ENCODE measurements around the gene TASP1.
"Not testable (repeated sequence)": the region's sequence is repeated elsewhere in the genome, so short reads cannot be mapped to it uniquely, and the experiment has no call there.

The TASP1 gene

GRCh38 chr20:13639150-13639497 is 392 bp upstream of the TASP1 start:
- H3K4me1 Mint-ChIP-seq = peaks cover 6% of the 10 kb centered on the region
- peaks cover 17% of the 10 kb centered on the region for H3K27me3 Mint-ChIP-seq (ENCODE audit: low read depth)
- H3K4me3 Mint-ChIP-seq = peak overlapping the region; percentile 97 to 98 (median 98)
- H3K27ac Mint-ChIP-seq = peak overlapping the region; percentile 56 to 87 (median 85)
- no peak for TF ChIP-seq CTCF (IDR thresholded peaks at IDR 0.05; ENCODE audit: unreplicated experiment in 3 of 3)
- H3K9me3 Mint-ChIP-seq = no peaks in the 10 kb centered on the region
- H3K36me3 Mint-ChIP-seq (ENCODE audit: low read depth) = peaks cover 9% of the 10 kb centered on the region

GRCh38 chr20:13638162-13638495 is 603 bp downstream of the TASP1 start:
- no peak for TF ChIP-seq CTCF (IDR thresholded peaks at IDR 0.05; ENCODE audit: unreplicated experiment in 3 of 3)
- Mint-ChIP-seq H3K4me3 (peak overlapping the region; percentile 97 to 98 (median 98)), H3K4me1 (peaks cover 6% of the 10 kb centered on the region), H3K27ac (peak overlapping the region; percentile 56 to 87 (median 85)), H3K9me3 (no peaks in the 10 kb centered on the region), H3K27me3 (ENCODE audit: low read depth) (peaks cover 17% of the 10 kb centered on the region), H3K36me3 (ENCODE audit: low read depth) (peaks cover 11% of the 10 kb centered on the region)

GRCh38 chr20:13632431-13632830 is 6.3 kb downstream of the TASP1 start:
- Mint-ChIP-seq H3K9me3 (no peaks in the 10 kb centered on the region), H3K27ac (no peak overlapping the region), H3K27me3 (ENCODE audit: low read depth) (no peaks in the 10 kb centered on the region), H3K36me3 (ENCODE audit: low read depth) (peaks cover 32% of the 10 kb centered on the region), H3K4me1 (peaks cover 2% of the 10 kb centered on the region), H3K4me3 (no peak overlapping the region)
- TF ChIP-seq CTCF (IDR thresholded peaks at IDR 0.05; ENCODE audit: unreplicated experiment in 3 of 3) = no peak

- peaks cover 38% of the 10 kb centered on the region for H3K36me3 Mint-ChIP-seq (ENCODE audit: low read depth)
- H3K9me3 Mint-ChIP-seq; H3K4me3 Mint-ChIP-seq; H3K27me3 Mint-ChIP-seq (ENCODE audit: low read depth); H3K4me1 Mint-ChIP-seq; H3K27ac Mint-ChIP-seq: not testable (repeated sequence)
Observed at GRCh38 chr20:13627525-13627924, 11.2 kb downstream of the TASP1 start.

- Mint-ChIP-seq H3K4me3 (no peak overlapping the region), H3K27ac (no peak overlapping the region), H3K36me3 (ENCODE audit: low read depth) (peaks cover 45% of the 10 kb centered on the region), H3K27me3 (ENCODE audit: low read depth) (no peaks in the 10 kb centered on the region), H3K9me3 (no peaks in the 10 kb centered on the region), H3K4me1 (no peaks in the 10 kb centered on the region)
- no peak for TF ChIP-seq CTCF (IDR thresholded peaks at IDR 0.05; ENCODE audit: unreplicated experiment in 3 of 3)
Observed at GRCh38 chr20:13626724-13627123, 12.0 kb downstream of the TASP1 start.

- Mint-ChIP-seq H3K27me3 (ENCODE audit: low read depth) (no peaks in the 10 kb centered on the region), H3K27ac (no peak overlapping the region), H3K4me3 (no peak overlapping the region), H3K9me3 (no peaks in the 10 kb centered on the region), H3K36me3 (ENCODE audit: low read depth) (peaks cover 46% of the 10 kb centered on the region), H3K4me1 (no peaks in the 10 kb centered on the region)
- no peak for TF ChIP-seq CTCF (IDR thresholded peaks at IDR 0.05; ENCODE audit: unreplicated experiment in 3 of 3)
Observed at GRCh38 chr20:13625304-13625979, 13.3 kb downstream of the TASP1 start.

- Mint-ChIP-seq H3K4me1 (peaks cover 17% of the 10 kb centered on the region), H3K36me3 (ENCODE audit: low read depth) (peaks cover 44% of the 10 kb centered on the region)
- not testable (repeated sequence) for H3K27me3 Mint-ChIP-seq (ENCODE audit: low read depth); H3K27ac Mint-ChIP-seq; H3K4me3 Mint-ChIP-seq; H3K9me3 Mint-ChIP-seq
Observed at GRCh38 chr20:13619415-13619814, 19.3 kb downstream of the TASP1 start.

- not testable (repeated sequence) for H3K27me3 Mint-ChIP-seq (ENCODE audit: low read depth); H3K27ac Mint-ChIP-seq; H3K4me3 Mint-ChIP-seq
Observed at GRCh38 chr20:13618456-13618855, 20.3 kb downstream of the TASP1 start.

GRCh38 chr20:13617585-13617984 is 21.1 kb downstream of the TASP1 start:
- peaks cover 39% of the 10 kb centered on the region for H3K36me3 Mint-ChIP-seq (ENCODE audit: low read depth)
- H3K9me3 Mint-ChIP-seq, H3K4me3 Mint-ChIP-seq: not testable (repeated sequence)

More at GRCh38 chr20:13618456-13618855, 20.3 kb downstream of the TASP1 start:
- peaks cover 44% of the 10 kb centered on the region for H3K36me3 Mint-ChIP-seq (ENCODE audit: low read depth)
- H3K9me3 Mint-ChIP-seq = not testable (repeated sequence)
- H3K4me1 Mint-ChIP-seq = peaks cover 24% of the 10 kb centered on the region

GRCh38 chr20:13616713-13617112 is 22.0 kb downstream of the TASP1 start:
- H3K9me3 Mint-ChIP-seq; H3K4me3 Mint-ChIP-seq; H3K27me3 Mint-ChIP-seq (ENCODE audit: low read depth): not testable (repeated sequence)
- H3K4me1 Mint-ChIP-seq = peaks cover 24% of the 10 kb centered on the region
- peak overlapping the region in 2 of 3 experiments; percentile 69 to 82 for H3K27ac Mint-ChIP-seq
- peaks cover 30% of the 10 kb centered on the region for H3K36me3 Mint-ChIP-seq (ENCODE audit: low read depth)

More at GRCh38 chr20:13617585-13617984, 21.1 kb downstream of the TASP1 start:
- not testable (repeated sequence) for H3K27me3 Mint-ChIP-seq (ENCODE audit: low read depth); H3K27ac Mint-ChIP-seq
- H3K4me1 Mint-ChIP-seq = peaks cover 24% of the 10 kb centered on the region

Measured in nephron (organoid).